KOPT-K1 (cell line): Measurements from ENCODE around the gene ZNF469.

ENCODE experiments used
- H3K27ac ChIP-seq: fragments of 200-600 bp; sonication (generic); 2 replicates; pipeline ENCODE4 v1.5.1; 2016; ENCODE audit warnings: antibody characterized with exemption, mild to moderate bottlenecking, low read depth, low read length; ENCODE audit not compliant: poor library complexity, severe bottlenecking
- H3K36me3 ChIP-seq: fragments of 200-600 bp; sonication (generic); 2 replicates; pipeline ENCODE4 v1.5.1; 2017; ENCODE audit warnings: antibody characterized with exemption, mild to moderate bottlenecking, low read length, moderate library complexity; ENCODE audit not compliant: insufficient read depth
- H3K9me3 ChIP-seq: fragments of 200-600 bp; sonication (generic); 2 replicates; pipeline ENCODE4 v1.5.1; 2017; ENCODE audit warnings: antibody characterized with exemption, low read length, mild to moderate bottlenecking; ENCODE audit not compliant: insufficient read depth, poor library complexity, severe bottlenecking

The ZNF469 gene

DNA sequence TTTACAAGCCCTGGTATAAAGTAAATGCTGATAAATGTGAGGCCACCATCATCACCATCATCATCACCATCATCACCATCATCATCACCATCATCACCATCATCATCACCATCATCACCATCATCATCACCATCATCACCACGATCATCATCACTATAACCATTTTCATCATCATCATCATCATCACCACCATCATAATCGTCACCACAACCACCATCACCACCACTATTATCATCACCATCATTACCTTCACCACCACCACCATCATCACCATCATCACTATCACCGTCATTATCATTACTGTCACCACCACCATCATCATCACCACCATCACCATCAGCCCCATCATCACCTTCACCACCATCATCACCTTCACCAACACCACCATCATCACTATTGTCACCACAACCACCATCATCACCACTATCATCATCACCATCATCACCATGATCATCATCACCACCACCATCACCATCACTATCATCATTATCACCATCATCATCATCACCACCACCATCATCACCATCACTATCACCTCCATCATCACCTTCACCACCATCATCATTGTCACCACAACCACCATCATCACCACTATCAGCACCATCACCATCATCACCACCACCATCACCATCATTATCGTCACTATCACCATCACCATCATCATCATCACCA, 16.6 kb upstream of the ZNF469 start:
- peaks cover 16% of the 10 kb centered on the region for H3K9me3 ChIP-seq
- no peak overlapping the region for H3K27ac ChIP-seq
- no peaks in the 10 kb centered on the region for H3K36me3 ChIP-seq

DNA sequence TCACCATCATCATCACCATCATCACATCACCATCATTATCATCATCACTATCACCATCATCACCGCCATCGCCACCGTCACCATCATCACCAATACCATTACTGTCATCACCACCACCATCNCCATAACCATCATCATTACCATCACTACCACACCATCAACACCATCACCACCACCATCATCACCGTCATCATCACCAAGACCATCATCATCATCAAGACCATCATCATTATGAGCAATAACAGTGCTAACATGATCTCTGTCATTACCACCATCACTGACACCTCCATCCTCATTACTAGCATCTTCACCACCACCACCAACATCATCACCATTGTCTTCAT, 16.1 kb upstream of the ZNF469 start:
- Histone ChIP-seq H3K27ac (no peak overlapping the region), H3K36me3 (no peaks in the 10 kb centered on the region), H3K9me3 (peaks cover 16% of the 10 kb centered on the region)

DNA sequence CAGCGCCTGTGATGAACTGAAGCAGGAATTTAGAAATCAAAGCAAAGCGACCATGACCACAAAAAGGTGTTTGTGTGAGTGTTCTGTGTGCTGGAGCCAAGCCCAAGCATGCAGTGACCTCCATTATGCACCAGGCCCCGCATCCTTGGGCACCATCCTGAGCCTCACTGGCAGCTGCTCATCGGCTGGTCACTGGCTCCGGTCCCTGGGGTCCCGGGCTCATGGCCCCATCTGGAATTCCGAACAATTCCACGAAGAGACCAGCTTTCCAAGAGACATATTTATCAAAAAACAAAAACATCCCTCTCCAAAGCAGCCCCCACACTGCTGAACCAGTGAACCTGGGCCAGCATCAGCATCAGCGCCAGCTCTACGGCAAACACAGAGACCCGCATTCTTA, 15.2 kb upstream of the ZNF469 start:
- Histone ChIP-seq H3K36me3 (no peaks in the 10 kb centered on the region), H3K9me3 (peaks cover 12% of the 10 kb centered on the region), H3K27ac (no peak overlapping the region)

DNA sequence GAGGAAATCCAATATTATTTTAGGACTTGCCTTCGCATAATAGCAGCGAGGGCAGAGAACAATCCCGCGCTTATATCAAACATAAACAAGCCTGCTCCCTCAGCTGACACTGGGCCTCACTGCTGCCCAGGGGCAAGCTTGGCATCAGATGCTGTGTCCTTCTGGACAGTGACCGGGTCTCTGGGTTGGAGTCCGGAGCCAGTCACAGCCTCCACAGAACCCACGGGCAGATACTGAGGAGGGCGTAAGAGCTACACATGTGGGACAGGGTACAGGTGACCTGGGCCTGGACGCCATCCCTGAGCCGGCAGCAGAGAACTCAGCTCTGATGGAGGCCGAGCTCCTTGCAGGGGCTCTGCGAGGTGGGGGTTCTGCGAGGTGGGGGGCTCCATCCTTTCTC, 14.7 kb upstream of the ZNF469 start:
- Histone ChIP-seq H3K36me3 (no peaks in the 10 kb centered on the region), H3K27ac (no peak overlapping the region), H3K9me3 (peaks cover 9% of the 10 kb centered on the region)

DNA sequence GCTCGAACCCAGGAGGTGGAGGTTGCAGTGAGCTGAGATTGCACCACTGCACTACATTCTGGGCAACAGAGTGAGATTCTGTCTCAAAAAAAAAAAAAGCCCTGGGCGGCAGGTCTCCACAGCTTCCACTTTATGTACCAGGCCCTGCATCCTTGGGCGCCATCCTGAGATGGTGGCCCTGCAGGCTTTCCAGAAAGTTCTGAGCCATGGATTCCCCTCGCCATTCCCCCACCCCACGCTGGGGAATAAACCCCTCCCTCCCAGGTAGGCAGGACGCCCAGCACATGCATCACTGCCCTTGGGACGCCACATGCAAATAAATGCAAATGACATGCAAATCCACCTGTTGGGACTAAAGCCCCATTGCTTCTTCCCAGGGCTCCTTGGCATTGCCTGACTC, 13.8 kb upstream of the ZNF469 start:
- Histone ChIP-seq H3K36me3 (no peaks in the 10 kb centered on the region), H3K9me3 (no peaks in the 10 kb centered on the region), H3K27ac (no peak overlapping the region)

DNA sequence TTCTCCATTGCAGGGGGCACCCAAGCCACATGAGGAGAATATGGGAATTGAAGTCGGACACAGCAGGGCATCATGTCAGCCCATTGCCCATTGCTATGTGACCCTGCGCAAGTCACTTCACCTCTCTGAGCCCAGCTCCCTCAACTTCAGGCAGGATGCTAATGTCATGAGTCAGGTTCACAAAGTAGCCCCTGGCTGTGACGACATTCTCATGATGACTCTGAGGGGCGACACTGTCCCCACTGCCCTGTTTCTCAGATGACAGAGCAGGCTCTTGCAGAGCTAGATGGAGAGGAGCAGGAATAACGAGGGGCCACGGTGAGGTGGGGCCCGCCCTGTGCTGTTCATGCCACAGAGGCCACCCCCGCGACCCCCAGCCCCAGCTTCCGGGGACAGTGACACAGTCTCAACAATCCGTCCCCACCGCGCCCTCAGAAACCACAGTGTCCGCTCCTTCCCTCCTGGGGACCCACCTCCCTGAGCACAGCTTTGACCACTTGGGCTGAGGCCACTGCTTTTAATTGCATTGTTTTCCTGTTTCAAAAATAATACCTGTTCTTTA, 13.2 kb upstream of the ZNF469 start:
- Histone ChIP-seq H3K9me3 (no peaks in the 10 kb centered on the region), H3K27ac (no peak overlapping the region), H3K36me3 (no peaks in the 10 kb centered on the region)

DNA sequence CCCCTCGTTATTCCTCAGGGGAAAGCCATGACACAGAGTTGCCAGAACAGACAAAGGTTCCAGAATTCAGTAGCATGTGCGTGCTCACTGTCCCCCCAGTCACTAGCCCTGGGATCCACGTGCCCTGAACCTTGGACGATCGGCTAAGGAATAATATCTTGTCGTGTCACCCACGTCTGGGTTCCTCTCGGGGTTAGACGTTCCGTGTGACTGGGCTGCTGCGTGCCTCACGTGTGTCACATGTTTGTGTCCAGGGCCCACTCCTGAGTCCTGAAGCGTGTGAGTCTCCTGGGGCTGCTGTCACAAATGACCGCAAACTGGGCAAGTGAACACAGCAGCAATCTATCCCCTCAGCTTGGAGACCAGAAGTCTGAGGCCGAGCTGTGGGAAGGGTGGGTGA, 12.4 kb upstream of the ZNF469 start:
- Histone ChIP-seq H3K36me3 (no peaks in the 10 kb centered on the region), H3K27ac (no peak overlapping the region), H3K9me3 (no peaks in the 10 kb centered on the region)

DNA sequence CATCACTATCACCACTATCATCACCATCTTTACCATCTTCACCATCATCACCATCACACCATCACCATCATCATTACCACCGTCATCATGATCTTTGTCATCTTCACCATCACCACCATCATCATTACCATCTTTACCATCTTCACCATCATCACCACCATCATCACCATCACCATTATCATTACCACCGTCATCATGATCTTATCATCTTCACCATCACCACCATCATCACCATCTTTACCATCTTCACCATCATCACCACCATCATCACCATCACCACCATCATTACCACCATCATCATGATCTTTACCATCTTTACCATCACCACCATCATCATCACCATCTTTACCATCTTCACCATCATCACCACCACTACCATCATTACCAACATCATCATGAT, 10.2 kb upstream of the ZNF469 start:
- H3K27ac ChIP-seq = no peak overlapping the region
- H3K36me3 ChIP-seq = no peaks in the 10 kb centered on the region
- no peaks in the 10 kb centered on the region for H3K9me3 ChIP-seq

DNA sequence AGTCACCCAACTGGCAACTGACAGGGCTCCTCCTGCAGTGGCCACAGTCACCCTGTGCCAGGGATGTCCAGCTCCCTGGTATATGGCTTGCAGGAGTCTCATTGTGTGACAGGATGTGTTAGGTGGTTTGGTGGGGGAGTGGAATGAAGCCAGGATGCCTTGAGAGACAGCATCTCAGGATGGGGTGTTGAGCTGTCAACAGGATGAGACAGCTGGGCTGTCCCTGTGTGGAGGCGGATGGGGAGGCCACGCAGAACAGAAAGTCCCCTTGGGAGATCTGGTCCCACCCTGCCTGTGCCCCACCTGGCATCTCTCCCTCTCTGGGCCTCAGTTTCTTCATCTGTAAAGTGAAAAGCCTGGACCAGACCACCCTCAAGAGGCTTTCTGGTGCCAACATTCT, 9.5 kb upstream of the ZNF469 start:
- no peaks in the 10 kb centered on the region for H3K9me3 ChIP-seq
- no peaks in the 10 kb centered on the region for H3K36me3 ChIP-seq
- H3K27ac ChIP-seq = no peak overlapping the region

DNA sequence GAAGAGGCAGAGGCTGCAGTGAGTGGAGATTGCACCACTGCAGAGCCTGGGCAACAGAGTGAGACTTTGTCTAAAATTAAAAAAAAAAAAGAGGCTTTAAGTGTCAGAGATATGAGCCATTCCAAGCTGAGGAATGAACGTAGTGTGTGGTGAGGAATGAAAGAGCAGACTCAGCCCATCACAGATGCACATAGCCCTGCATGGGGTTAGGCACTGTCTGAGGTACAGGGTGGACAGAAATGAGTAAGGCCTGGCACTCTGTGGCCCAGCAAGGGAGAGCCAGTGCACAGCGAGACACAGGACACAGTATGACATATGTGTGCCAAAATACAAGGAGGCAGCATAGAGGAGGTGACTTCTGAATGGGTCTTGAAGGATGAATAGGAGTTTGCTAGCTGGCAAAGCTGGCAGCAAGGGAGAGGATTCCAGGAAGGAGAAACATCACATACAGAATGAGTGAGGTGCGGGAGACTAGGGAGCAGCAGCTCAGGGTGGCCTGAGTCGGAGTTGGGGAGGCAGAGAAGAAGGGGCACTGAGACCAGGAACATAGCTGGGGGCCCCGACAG, 8.7 kb upstream of the ZNF469 start:
- no peaks in the 10 kb centered on the region for H3K9me3 ChIP-seq
- H3K36me3 ChIP-seq = no peaks in the 10 kb centered on the region
- H3K27ac ChIP-seq = no peak overlapping the region

DNA sequence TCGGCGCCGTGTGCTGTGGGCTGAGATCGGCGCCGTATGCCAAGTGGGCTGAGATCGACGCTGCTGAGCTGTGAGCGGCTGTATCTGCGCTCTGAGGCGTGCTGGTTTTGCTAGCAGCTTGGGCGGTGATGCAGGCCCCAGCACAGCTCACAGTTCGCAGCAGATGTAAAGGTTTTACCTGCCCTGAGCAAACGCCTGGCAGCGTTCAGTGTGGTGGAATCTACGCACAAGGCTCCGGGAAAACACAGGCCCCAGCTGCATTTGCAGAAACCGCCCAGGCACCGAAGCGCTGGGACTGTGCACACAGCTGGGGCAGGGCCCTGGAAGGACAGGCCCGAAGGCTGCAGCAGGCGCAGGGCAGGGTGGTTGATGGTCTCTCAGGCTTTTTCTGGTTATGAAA, 8.0 kb upstream of the ZNF469 start:
- Histone ChIP-seq H3K27ac (no peak overlapping the region), H3K36me3 (no peaks in the 10 kb centered on the region), H3K9me3 (no peaks in the 10 kb centered on the region)

DNA sequence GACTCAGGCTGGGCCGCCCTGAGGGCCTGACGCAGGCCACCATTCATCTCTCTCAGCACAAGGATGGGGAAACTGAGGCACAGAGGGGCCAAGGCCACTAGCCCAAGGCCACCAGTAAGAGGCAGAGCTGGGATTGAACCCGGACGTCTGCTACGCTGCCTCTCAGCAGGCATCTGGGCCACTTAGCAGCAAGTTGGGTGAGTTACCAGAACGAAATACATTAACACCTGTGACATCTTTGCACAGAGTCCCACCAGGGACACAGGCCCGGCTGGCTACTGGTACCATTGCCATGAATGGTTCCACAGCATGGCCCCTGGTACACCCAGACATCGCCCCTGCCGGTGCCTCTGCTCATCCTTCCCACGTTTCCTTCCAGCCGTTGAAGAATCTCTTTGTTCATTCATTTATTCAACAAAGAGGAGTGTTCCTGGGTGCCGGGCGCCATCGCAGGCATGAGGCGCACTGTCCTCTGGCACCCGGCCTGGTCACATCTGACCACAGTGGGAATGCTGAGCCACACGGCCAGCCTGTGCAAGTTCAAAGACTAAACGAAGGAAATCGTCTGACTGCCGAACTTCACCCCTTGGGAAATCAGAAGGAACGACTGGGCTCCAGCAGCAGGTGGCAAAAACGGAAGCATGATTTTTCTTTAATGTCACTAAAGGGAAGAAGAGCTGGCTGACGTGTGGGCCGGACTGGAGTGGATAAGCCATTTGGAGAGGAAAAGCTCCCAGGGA, 7.4 kb upstream of the ZNF469 start:
- H3K36me3 ChIP-seq = no peaks in the 10 kb centered on the region
- H3K9me3 ChIP-seq = peaks cover 4% of the 10 kb centered on the region
- H3K27ac ChIP-seq = no peak overlapping the region

DNA sequence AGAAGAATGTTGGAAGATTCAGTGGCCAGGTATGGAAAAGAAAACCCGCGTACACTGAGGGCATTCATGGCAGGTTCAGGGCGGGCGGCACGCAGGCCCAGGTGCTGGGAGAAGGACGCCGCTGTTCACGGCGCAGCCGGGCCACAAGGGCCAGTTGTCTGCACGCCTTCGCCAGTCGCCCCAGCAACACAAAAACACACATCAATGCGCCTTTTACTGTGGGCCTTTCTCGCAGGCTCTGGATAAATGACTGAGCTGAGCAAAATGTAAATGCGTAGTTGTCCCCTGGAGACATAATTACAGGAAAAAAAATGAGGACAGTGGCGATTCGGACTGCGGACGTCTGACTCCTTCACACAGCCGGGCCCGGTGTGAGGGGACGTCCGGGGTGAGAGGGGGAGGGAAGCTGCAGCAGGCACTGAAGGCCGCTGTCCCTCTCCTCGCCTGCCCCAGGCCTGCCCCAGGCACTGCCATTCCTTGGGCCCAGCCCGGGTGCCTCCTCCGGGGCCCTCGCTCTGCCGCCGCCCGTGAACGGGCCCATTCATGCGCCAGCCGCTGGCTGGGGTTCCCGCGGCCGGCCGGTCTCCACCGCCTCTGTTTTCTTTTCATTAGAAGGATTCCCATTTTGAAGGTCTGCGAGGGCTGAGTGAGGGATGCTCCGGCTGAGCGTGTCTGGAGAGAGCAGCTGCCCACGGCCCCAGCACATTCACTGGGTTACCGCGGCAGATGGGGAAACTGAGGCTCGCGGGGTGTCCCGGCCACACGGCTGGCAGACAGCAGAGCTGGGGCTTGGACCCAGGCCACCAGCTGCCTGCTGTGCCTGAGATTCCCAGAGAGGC, 6.5 kb upstream of the ZNF469 start:
- no peaks in the 10 kb centered on the region for H3K36me3 ChIP-seq
- no peak overlapping the region for H3K27ac ChIP-seq
- peaks cover 9% of the 10 kb centered on the region for H3K9me3 ChIP-seq

DNA sequence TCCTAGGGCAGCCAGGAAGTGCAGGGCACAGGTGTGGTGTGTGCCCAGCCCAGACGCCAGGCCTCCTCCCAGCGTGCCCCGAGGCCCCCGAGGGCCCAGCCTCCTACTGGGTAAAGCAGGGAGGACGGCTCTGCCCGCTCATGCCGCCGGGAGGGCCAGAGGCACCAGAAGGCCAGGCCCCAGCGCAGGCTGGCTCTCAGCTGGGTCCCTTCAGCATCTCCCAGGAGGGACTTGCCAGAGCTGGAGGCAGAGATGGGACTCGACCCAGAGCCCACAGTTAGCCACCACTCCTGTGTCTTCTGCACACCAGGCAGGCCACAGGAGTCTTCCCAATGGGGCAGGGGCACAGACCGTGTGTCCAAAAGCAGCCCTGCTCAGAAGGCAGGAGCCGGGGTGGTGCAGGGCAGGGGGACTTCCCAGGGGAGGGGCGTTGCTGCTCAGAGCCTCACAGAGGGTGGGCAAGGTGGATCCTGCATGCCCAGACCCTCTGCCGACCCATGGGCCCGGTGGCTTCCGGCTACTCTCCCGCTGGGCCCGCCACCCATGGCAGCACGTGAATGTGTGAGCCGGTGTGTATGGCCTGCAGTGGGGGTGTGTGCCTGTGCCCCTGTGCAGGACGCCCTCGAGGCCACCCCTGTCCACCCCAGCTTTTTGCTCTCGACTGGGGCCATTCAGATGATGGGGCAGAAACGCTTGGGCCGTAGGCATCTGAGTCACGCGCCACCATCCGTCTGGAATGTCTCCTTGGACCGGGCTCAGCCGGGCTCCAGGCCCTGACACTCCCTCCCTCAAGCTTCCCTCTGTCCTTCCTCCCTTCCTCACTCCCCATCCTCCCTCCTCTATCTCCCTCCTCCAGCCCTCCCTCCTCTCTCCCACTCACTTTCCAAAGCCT, 5.7 kb upstream of the ZNF469 start:
- no peaks in the 10 kb centered on the region for H3K36me3 ChIP-seq

More for the DNA sequence above, 5.7 kb upstream of the ZNF469 start:
- H3K9me3 ChIP-seq = peaks cover 9% of the 10 kb centered on the region
- H3K27ac ChIP-seq = no peak overlapping the region
